GM21529 (cell line): ENCODE measurements around the gene XKR7.

Experiments used
- ATAC-seq: cut with Tn5 transposase; IDR thresholded peaks from one replicate; pipeline ENCODE4 v1.9.1; 2021; ENCODE audit not compliant: unreplicated experiment

XKR7 gene

GRCh38 chr20:32037929-32038328, 70.0 kb downstream of the XKR7 start:
- no peak for ATAC-seq

GRCh38 chr20:32040142-32040953, 72.4 kb downstream of the XKR7 start:
- ATAC-seq, result peak; percentile 74

- no peak for ATAC-seq
Measured at GRCh38 chr20:32045999-32046398, 78.0 kb downstream of the XKR7 start.

GRCh38 chr20:32050324-32050841, 82.4 kb downstream of the XKR7 start:
- ATAC-seq, result no peak

GRCh38 chr20:32050851-32051556, 83.1 kb downstream of the XKR7 start:
- peak; percentile 44 for ATAC-seq

- no peak for ATAC-seq
Measured at GRCh38 chr20:32051720-32052089, 83.8 kb downstream of the XKR7 start.

GRCh38 chr20:32052090-32052777, 84.3 kb downstream of the XKR7 start, which contains the start of gene HCK:
HCK (plus strand) TSS chr20:32052242.
- no peak for ATAC-seq

- no peak for ATAC-seq
Measured at GRCh38 chr20:32052778-32053362, 84.9 kb downstream of the XKR7 start.
